H1 (cell line): ENCODE results near the gene IL32. TPM values are rescaled to one million over a fixed set of nuclear protein-coding genes. Genes with fewer than 3 reads are reported as not detected.

Experiments
- CTCF ChIP-seq, 3 experiments: IDR thresholded peaks; 1 replicate in 2 of 3; 2 replicates in 1 of 3; pipeline versions ENCODE4 v1.5.1 to v1.6.1; 2011; ENCODE audit warnings: low read length in 3 of 3, mild to moderate bottlenecking in 3 of 3, inconsistent platforms in 2 of 3, low read depth in 1 of 3, moderate library complexity in 1 of 3; ENCODE audit not compliant: insufficient read depth in 1 of 3; ENCODE audit errors: control extremely low read depth in 1 of 3
- KDM1A ChIP-seq: fragments of 200-600, 300-600 bp; sonication (generic); IDR thresholded peaks from 2 replicates; pipeline ENCODE4 v1.7.1; 2016; ENCODE audit warnings: mild to moderate bottlenecking, low read length, borderline replicate concordance
- NRF1 ChIP-seq: IDR thresholded peaks from 2 replicates; pipeline ENCODE4 v1.6.1; 2011; ENCODE audit warnings: mild to moderate bottlenecking, low read depth, low read length, improper control_type of control experiment
- SIN3A ChIP-seq, 2 experiments: IDR thresholded peaks in 1 of 2; conservative IDR thresholded peaks in 1 of 2; 2 replicates each; pipeline ENCODE4 v1.6.1; 2011 to 2012; ENCODE audit warnings: low read length in 2 of 2, improper control_type of control experiment in 1 of 2, low read depth in 1 of 2, mild to moderate bottlenecking in 1 of 2
- SP2 ChIP-seq: IDR thresholded peaks from 2 replicates; pipeline ENCODE4 v1.6.1; 2012; ENCODE audit warnings: mild to moderate bottlenecking, low read length, inconsistent platforms
- SRF ChIP-seq: IDR thresholded peaks from 2 replicates; pipeline ENCODE4 v1.6.1; 2011; ENCODE audit warnings: mild to moderate bottlenecking, low read depth, low read length, moderate library complexity
- polyA plus RNA-seq, 7 experiments: library from polyadenylated mRNA; depleted of rRNA in 3 of 7; stranded (reverse) in 5 of 7; unstranded in 2 of 7; fragments of >200 nt in 5 of 7; fragments of 200-250 nt in 2 of 7; gene quantifications; 1 replicate in 5 of 7; 2 replicates in 1 of 7; 4 replicates in 1 of 7; pipeline versions ENCODE4 v1.2.1 to v1.2.3, GENCODE V29; 2011 to 2013; ENCODE audit warnings: missing spikeins in 2 of 7, mixed read lengths in 2 of 7
- total RNA-seq: library from RNA; stranded (reverse); fragmentation: NEBNext Ultra II Directional; extraction: Animal tissue kit (Norgen Biotek cat#: 25700); gene quantifications from 2 replicates; pipeline ENCODE4 v1.2.1, GENCODE V29; 2021
- TF ChIP-seq, protein P1 (sequence below): IDR thresholded peaks from 2 replicates; pipeline ENCODE4 v1.6.1; 2012; ENCODE audit warnings: low read length, inconsistent platforms

IL32 gene
- total and polyA plus RNA-seq, 2 of the 8 experiments (the other 6 are each of a cell fraction or from before 2014, with no cell fraction given) = 2.7 to 5.0 TPM

- TF ChIP-seq, protein P1, sequence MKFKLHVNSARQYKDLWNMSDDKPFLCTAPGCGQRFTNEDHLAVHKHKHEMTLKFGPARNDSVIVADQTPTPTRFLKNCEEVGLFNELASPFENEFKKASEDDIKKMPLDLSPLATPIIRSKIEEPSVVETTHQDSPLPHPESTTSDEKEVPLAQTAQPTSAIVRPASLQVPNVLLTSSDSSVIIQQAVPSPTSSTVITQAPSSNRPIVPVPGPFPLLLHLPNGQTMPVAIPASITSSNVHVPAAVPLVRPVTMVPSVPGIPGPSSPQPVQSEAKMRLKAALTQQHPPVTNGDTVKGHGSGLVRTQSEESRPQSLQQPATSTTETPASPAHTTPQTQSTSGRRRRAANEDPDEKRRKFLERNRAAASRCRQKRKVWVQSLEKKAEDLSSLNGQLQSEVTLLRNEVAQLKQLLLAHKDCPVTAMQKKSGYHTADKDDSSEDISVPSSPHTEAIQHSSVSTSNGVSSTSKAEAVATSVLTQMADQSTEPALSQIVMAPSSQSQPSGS = peak; percentile 87
- TF ChIP-seq KDM1A (peak; percentile 68; the same call in 1 of the 2 replicates), CTCF (IDR thresholded peaks at IDR 0.05; ENCODE audit: control extremely low read depth in 1 of 3, insufficient read depth in 1 of 3, low read depth in 1 of 3, low read length in 3 of 3) (peak; percentile 85 to 94 (median 92)), NRF1 (no peak; the same call in 1 of the 2 replicates), SIN3A (conservative IDR thresholded peaks at IDR 0.05 in 1 of 2, IDR thresholded peaks at IDR 0.05 in 1 of 2; ENCODE audit: low read depth in 1 of 2, low read length in 2 of 2) (peak; percentile 61 to 77; a peak in 2 of 4 replicates), SP2 (no peak), SRF (no peak)
These were observed 47.5 kb upstream of the IL32 start, which contains the start of gene CLDN6 (continued) for GRCh38 chr16:3017794-3018506.
